HEK293T (cell line): ENCODE data around the gene CLIC4.

Experiments used
- ARNT ChIP-seq: fragments of 450-650 bp; IDR thresholded peaks from 2 replicates; pipeline ENCODE4 v1.6.1; 2017; ENCODE audit warnings: mild to moderate bottlenecking
- BHLHE40 ChIP-seq: fragments of 450-650 bp; IDR thresholded peaks from 2 replicates; pipeline ENCODE4 v1.6.1; 2016; ENCODE audit warnings: mild to moderate bottlenecking, moderate library complexity, borderline replicate concordance
- ELF4 ChIP-seq: fragments of 450-650 bp; IDR thresholded peaks from 2 replicates; pipeline ENCODE4 v1.6.1; 2017; ENCODE audit warnings: antibody characterized with exemption
- FOXA1 ChIP-seq: fragments of 450-650 bp; IDR thresholded peaks from 2 replicates; pipeline ENCODE4 v1.6.1; 2016; ENCODE audit warnings: mild to moderate bottlenecking
- FOXM1 ChIP-seq: fragments of 450-650 bp; IDR thresholded peaks from 2 replicates; pipeline ENCODE4 v1.6.1; 2017; ENCODE audit warnings: mild to moderate bottlenecking, borderline replicate concordance
- HDGF ChIP-seq: fragments of 450-650 bp; IDR thresholded peaks from 2 replicates; pipeline ENCODE4 v1.6.1; 2017; ENCODE audit warnings: antibody characterized with exemption, borderline replicate concordance
- LEF1 ChIP-seq: fragments of 450-650 bp; IDR thresholded peaks from 2 replicates; pipeline ENCODE4 v1.6.1; 2017; ENCODE audit warnings: mild to moderate bottlenecking, borderline replicate concordance
- PKNOX1 ChIP-seq: fragments of 450-650 bp; IDR thresholded peaks from 2 replicates; pipeline ENCODE4 v1.6.1; 2016
- SP1 ChIP-seq: fragments of 450-650 bp; IDR thresholded peaks from 2 replicates; pipeline ENCODE4 v1.6.1; 2017
- TARDBP ChIP-seq: fragments of 450-650 bp; IDR thresholded peaks from 2 replicates; pipeline ENCODE4 v1.6.1; 2016

GRCh38 chr1:24735156-24735508 is 10.1 kb upstream of the CLIC4 start:
- no peak for TF ChIP-seq SP1
- TF ChIP-seq HDGF: no peak
- TF ChIP-seq TARDBP: no peak
- no peak for TF ChIP-seq ELF4
- TF ChIP-seq FOXA1: no peak
- no peak for TF ChIP-seq FOXM1
- TF ChIP-seq BHLHE40: no peak
- no peak for TF ChIP-seq ARNT
- TF ChIP-seq PKNOX1: no peak
- no peak for TF ChIP-seq LEF1
